Activated naive CD8-positive, alpha-beta T cell treated with anti-CD3 and anti-CD28 coated beads, Interleukin-2, amount 10 ng/mL, durations not matched to agents 7 days and 5 days (primary cell): Measurements from ENCODE around the gene ADRM1. TPM values are rescaled to one million over a fixed set of nuclear protein-coding genes. Genes with fewer than 3 reads are reported as not detected.

Experiments used
- ATAC-seq: fragments of 150-1000 bp; cut with Tn5 transposase; one replicate; pipeline ENCODE4 v1.10.0; 2021; ENCODE audit warnings: low read depth, moderate library complexity
- POLR2A ChIA-PET: fragments of 350-600 bp; sonication (Branson Sonifier 250); formaldehyde crosslinking; loops from one replicate; lab custom pipeline; 2021; ENCODE audit warnings: antibody characterized with exemption; lab: Charles Lee
- DNase-seq: peaks from one replicate; pipeline ENCODE4 v3.0.0; 2021
- H3K27ac Mint-ChIP-seq: one replicate; pipeline ENCODE4 v1.8.0; 2022; ENCODE audit warnings: mild to moderate bottlenecking, mixed read lengths
- H3K27me3 Mint-ChIP-seq: one replicate; pipeline ENCODE4 v1.8.0; 2022; ENCODE audit warnings: mild to moderate bottlenecking, moderate library complexity, mixed read lengths
- H3K36me3 Mint-ChIP-seq: one replicate; pipeline ENCODE4 v1.8.0; 2021; ENCODE audit warnings: mild to moderate bottlenecking, mixed read lengths
- H3K4me1 Mint-ChIP-seq: one replicate; pipeline ENCODE4 v1.8.0; 2021; ENCODE audit warnings: mixed read lengths
- H3K4me3 Mint-ChIP-seq: one replicate; pipeline ENCODE4 v1.8.0; 2022; ENCODE audit warnings: mild to moderate bottlenecking, moderate library complexity, mixed read lengths
- H3K9me3 Mint-ChIP-seq: one replicate; pipeline ENCODE4 v1.8.0; 2021; ENCODE audit warnings: mixed read lengths
- total RNA-seq, 2 experiments: library from RNA; stranded (reverse); gene quantifications; one replicate each; pipeline ENCODE4 v1.2.3, GENCODE V29; 2021

The ADRM1 gene
- total RNA-seq, 2 experiments from 2014 or later = 72.4 to 74.6 TPM

GRCh38 chr20:62323146-62323979 is 20.6 kb downstream of the ADRM1 start:
- Mint-ChIP-seq H3K4me3 (no peak overlapping the region), H3K27me3 (no peaks in the 10 kb centered on the region), H3K36me3 (no peaks in the 10 kb centered on the region), H3K27ac (no peak overlapping the region), H3K4me1 (peaks cover 1% of the 10 kb centered on the region), H3K9me3 (no peaks in the 10 kb centered on the region)
- no peak for ATAC-seq
- POLR2A ChIA-PET = no interaction called here
- no peak for DNase-seq

GRCh38 chr20:62323980-62324906 is 21.4 kb downstream of the ADRM1 start:
- DNase-seq (no peak), ATAC-seq (no peak)
- no peaks in the 10 kb centered on the region for H3K27me3 Mint-ChIP-seq
- no peak overlapping the region for H3K4me3 Mint-ChIP-seq
- peaks cover 1% of the 10 kb centered on the region for H3K4me1 Mint-ChIP-seq
- POLR2A ChIA-PET = no interaction called here
- H3K9me3 Mint-ChIP-seq = no peaks in the 10 kb centered on the region
- H3K27ac Mint-ChIP-seq = no peak overlapping the region
- no peaks in the 10 kb centered on the region for H3K36me3 Mint-ChIP-seq

- no peaks in the 10 kb centered on the region for H3K36me3 Mint-ChIP-seq
- no peak overlapping the region for H3K27ac Mint-ChIP-seq
- H3K27me3 Mint-ChIP-seq = no peaks in the 10 kb centered on the region
- no peak overlapping the region for H3K4me3 Mint-ChIP-seq
- ATAC-seq (no peak), DNase-seq (no peak)
- POLR2A ChIA-PET = no interaction called here
- no peaks in the 10 kb centered on the region for H3K9me3 Mint-ChIP-seq
- H3K4me1 Mint-ChIP-seq = peaks cover 1% of the 10 kb centered on the region
Measured at GRCh38 chr20:62325172-62325905, 22.5 kb downstream of the ADRM1 start.

GRCh38 chr20:62326559-62326958 is 23.8 kb downstream of the ADRM1 start:
- Mint-ChIP-seq H3K4me3 (no peak overlapping the region), H3K27me3 (no peaks in the 10 kb centered on the region), H3K4me1 (peaks cover 1% of the 10 kb centered on the region), H3K27ac (no peak overlapping the region), H3K9me3 (no peaks in the 10 kb centered on the region), H3K36me3 (no peaks in the 10 kb centered on the region)
- no peak for ATAC-seq
- POLR2A ChIA-PET = no interaction called here
- DNase-seq = no peak

DNA sequence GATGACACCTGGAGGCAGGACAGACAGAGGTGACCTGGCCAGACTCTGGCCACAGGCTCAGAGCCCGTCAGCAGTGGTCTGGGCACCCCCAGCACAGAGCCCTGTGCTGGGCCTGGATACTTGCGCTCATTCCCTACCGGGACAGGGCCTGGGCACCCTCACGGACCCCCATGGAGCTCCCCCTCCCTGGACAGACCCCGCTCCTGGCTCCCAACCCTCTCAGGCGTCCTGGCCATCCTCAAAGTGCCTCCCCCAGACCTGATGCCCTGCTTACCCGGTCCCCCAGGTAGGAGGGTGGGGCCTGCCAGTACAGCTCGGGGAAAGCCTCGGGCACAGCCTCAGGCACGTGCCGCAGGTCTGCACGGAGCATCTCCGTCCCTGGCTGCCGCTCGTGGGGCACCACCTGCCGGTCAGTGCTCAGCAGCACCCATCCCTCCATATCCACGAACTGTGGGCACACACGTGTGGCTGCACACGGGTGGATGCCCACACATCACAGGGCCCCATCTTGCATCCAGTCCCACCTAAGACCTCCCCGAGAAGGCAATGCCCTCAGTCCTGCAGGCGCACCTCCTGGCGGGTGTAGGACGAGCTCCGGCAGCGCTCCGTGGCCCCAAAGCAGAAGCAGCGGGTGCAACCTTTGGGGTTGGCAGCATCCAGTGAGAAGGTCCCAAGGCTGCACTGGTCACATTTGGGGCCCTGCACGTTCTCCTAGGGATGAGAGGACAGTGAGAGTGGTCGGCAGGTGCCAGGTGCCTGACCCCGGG is 24.3 kb downstream of the ADRM1 start:
- Mint-ChIP-seq H3K27me3 (no peaks in the 10 kb centered on the region), H3K4me1 (peaks cover 1% of the 10 kb centered on the region), H3K4me3 (no peak overlapping the region), H3K9me3 (no peaks in the 10 kb centered on the region), H3K36me3 (no peaks in the 10 kb centered on the region), H3K27ac (no peak overlapping the region)
- DNase-seq (no peak), ATAC-seq (no peak)
- POLR2A ChIA-PET = no interaction called here

DNA sequence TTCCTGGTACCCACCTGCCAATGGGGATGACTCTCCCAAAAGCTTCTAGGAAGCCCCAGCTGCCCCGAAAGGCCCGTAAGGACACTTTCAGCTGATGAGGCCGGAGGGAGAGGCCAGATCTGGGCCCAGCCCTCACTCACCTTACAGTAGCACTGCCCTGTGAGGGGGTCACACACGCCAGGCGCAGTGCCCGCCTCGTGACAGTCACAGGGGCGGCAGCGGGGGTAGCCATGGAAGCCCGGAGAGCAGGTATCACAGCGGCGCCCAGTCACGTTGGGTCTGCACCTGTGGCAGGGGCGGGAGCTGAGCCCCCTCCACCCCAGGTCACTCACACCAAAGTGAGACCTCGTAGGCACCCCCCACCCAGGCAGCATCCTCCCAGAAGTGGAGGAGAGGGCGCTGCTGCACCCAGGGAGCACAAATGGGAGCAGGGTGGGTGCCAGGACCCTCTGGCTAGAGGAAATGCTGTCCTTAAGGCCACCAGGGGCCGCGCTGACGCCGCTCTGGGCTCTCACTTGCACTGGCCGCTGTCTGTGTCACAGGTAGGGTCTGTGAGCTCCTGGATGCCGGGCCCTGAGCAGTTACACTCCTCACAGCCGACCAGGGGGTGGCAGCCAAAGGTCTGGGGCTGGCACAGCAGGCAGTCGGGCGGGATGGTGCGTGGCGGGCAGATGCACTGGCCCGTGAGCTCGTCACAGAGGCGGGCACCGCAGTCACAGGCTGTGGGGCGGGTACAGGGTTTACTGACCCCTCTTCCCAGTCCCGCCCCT is 25.1 kb downstream of the ADRM1 start:
- no peaks in the 10 kb centered on the region for H3K9me3 Mint-ChIP-seq
- no peak overlapping the region for H3K4me3 Mint-ChIP-seq
- POLR2A ChIA-PET = no interaction called here
- DNase-seq (no peak), ATAC-seq (no peak)
- no peak overlapping the region for H3K27ac Mint-ChIP-seq
- H3K36me3 Mint-ChIP-seq = no peaks in the 10 kb centered on the region
- peaks cover 1% of the 10 kb centered on the region for H3K4me1 Mint-ChIP-seq
- no peaks in the 10 kb centered on the region for H3K27me3 Mint-ChIP-seq

DNA sequence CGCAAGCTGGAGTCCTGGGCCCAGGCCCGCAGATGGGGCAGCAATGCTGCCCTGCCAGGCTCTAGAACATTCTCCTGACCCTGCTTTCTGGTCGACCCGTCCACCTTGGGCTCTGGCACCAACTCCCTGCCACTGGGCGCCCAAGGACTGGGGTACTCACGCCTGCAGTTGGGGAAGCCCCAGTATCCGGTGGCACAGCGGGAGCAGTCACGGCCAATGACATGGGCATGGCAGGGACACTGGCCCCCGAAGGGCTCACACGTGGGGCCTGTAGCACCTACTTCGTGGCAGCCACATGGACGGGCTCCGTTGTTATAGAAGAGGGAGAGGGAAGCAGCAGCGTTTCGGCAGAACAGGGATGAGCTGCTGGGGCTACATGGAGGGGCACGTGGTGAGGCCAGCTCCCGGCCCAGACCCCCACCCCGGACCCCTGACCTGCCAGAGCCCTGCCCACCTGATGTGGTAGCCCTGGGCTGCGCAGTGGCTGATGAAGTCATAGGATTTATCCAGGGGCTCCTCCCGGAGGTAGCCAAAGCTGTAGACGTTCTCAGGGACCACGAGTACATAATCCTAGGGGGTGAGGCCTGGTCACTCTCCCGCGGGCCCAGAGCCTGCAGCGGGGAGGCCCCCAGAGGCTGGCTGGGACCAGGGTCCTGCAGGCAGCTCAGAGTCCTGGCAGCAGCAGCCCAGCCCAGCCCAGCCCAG is 26.0 kb downstream of the ADRM1 start:
- H3K27me3 Mint-ChIP-seq = no peaks in the 10 kb centered on the region
- H3K4me3 Mint-ChIP-seq = no peak overlapping the region
- POLR2A ChIA-PET = no interaction called here
- DNase-seq (no peak), ATAC-seq (no peak)
- H3K36me3 Mint-ChIP-seq = no peaks in the 10 kb centered on the region
- H3K4me1 Mint-ChIP-seq = peaks cover 1% of the 10 kb centered on the region
- H3K27ac Mint-ChIP-seq = no peak overlapping the region
- no peaks in the 10 kb centered on the region for H3K9me3 Mint-ChIP-seq

GRCh38 chr20:62329389-62330377 is 26.9 kb downstream of the ADRM1 start:
- H3K27me3 Mint-ChIP-seq = no peaks in the 10 kb centered on the region

DNA sequence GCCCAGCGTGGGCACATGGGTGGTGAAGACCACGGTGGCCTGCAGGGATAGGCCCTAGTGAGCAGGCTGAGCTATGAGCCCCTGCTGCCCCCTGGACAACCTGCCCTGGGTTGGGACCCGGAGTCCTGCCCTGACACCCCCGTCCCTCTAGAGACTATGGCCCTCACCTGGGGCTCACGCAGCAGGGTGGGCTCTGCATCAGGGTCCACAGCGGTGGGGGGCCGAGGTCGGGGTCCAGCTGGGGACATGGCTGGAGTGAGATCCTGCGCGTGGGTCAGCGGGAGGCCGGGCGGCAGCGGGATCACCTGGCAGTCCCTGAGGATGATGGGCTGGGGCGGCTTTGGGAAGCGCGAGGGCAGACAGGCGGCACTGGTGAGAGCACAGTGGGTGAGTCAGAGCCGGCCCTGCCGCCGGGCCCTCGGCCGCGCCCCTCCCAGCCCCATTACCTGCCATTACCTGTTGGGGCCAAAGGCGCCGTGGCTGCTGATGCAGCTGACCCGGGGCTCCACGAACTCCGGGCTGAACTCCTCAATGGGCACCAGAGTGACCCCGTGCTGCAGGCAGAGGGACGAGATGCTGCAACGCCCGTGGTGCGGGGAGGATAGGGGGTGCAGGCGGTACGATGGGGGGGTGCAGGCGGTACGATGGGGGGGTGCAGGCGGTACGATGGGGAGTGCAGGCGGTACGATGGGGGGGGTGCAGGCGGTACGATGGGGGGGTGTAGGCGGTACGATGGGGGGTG is 27.9 kb downstream of the ADRM1 start:
- ATAC-seq (no peak), DNase-seq (no peak)
- Mint-ChIP-seq H3K4me3 (no peak overlapping the region), H3K4me1 (no peaks in the 10 kb centered on the region), H3K36me3 (no peaks in the 10 kb centered on the region), H3K9me3 (no peaks in the 10 kb centered on the region), H3K27ac (no peak overlapping the region), H3K27me3 (no peaks in the 10 kb centered on the region)
- POLR2A ChIA-PET = no interaction called here

More at GRCh38 chr20:62329389-62330377, 26.9 kb downstream of the ADRM1 start:
- DNase-seq = no peak
- Mint-ChIP-seq H3K4me3 (no peak overlapping the region), H3K27ac (no peak overlapping the region), H3K4me1 (peaks cover 1% of the 10 kb centered on the region), H3K9me3 (no peaks in the 10 kb centered on the region), H3K36me3 (no peaks in the 10 kb centered on the region)
- no peak for ATAC-seq
- POLR2A ChIA-PET = no interaction called here

DNA sequence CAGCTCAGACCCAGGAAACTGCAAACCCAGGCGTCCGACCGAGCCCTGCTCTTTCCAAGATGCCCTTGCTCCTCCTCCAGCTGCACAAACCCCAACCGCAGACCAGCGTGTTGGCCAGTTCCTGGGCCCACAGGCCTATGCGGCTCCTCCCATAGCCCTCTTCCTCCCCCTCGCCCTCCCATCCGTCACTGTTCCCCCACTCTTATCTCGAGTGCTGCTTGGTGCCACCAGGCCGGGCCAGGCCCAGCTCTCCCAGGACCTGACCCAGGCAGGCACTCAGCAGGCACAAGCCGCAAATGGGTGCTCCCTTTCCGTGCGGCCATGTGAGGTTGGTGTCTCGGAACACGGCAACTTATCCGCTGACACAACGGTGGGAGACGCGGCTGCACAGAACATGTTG is 28.6 kb downstream of the ADRM1 start:
- POLR2A ChIA-PET = no interaction called here
- H3K9me3 Mint-ChIP-seq = no peaks in the 10 kb centered on the region
- no peak overlapping the region for H3K4me3 Mint-ChIP-seq
- no peaks in the 10 kb centered on the region for H3K36me3 Mint-ChIP-seq
- H3K4me1 Mint-ChIP-seq = no peaks in the 10 kb centered on the region
- no peak for DNase-seq
- no peak for ATAC-seq
- no peak overlapping the region for H3K27ac Mint-ChIP-seq
- no peaks in the 10 kb centered on the region for H3K27me3 Mint-ChIP-seq
